Right lobe of liver (tissue), 4 donors: Measurements from ENCODE around the gene FBXO15.

Source experiments
- POLR2A ChIP-seq: fragments of 450-650 bp; IDR thresholded peaks from one replicate; pipeline ENCODE4 v1.6.1; 2017; ENCODE audit warnings: antibody characterized with exemption, mild to moderate bottlenecking
- TF ChIP-seq, protein P1 (sequence below), 4 donors: fragments of 200-600 bp in 3 of 4; fragments of 450-650 bp in 1 of 4; IDR thresholded peaks; one replicate each; pipeline versions ENCODE4 v1.5.1 to v1.8.0; 2016 to 2022; ENCODE audit warnings: antibody characterized with exemption in 4 of 4, mild to moderate bottlenecking in 2 of 4
- donor health status: DM: no; HTN: no; CAD: no.
- donor health status: DM: no; HTN: no; CAD: no.
- donor health status: DM: no; HTN: yes; CAD: no.

DNA sequence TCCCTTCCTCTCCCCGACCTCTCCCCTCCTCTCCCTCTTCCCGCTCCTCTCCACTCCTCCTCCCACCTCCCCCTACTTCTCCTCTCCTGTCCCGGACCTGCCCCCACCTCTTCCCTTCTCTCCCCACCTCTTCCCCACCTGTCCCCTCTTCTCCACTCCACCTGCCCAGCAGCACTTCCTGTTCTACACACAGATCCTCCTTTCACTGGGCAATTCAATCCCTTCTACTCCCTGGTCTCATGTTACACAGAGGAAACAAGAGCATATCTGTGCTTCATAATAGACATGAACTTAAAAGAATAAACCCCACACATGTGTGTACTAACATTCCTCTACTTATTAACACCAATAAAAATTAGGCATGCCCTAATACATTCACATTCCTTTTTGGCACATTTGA is 35.5 kb upstream of the FBXO15 start:
- TF ChIP-seq, protein P1, sequence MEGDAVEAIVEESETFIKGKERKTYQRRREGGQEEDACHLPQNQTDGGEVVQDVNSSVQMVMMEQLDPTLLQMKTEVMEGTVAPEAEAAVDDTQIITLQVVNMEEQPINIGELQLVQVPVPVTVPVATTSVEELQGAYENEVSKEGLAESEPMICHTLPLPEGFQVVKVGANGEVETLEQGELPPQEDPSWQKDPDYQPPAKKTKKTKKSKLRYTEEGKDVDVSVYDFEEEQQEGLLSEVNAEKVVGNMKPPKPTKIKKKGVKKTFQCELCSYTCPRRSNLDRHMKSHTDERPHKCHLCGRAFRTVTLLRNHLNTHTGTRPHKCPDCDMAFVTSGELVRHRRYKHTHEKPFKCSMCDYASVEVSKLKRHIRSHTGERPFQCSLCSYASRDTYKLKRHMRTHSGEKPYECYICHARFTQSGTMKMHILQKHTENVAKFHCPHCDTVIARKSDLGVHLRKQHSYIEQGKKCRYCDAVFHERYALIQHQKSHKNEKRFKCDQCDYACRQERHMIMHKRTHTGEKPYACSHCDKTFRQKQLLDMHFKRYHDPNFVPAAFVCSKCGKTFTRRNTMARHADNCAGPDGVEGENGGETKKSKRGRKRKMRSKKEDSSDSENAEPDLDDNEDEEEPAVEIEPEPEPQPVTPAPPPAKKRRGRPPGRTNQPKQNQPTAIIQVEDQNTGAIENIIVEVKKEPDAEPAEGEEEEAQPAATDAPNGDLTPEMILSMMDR (IDR thresholded peaks at IDR 0.05): no peak
- no peak for TF ChIP-seq POLR2A
